Keratinocyte (primary cell): ENCODE data around the gene AFG1L. TPM values are rescaled to one million over a fixed set of nuclear protein-coding genes. Genes with fewer than 3 reads are reported as not detected.

Source experiments
- DNase-seq: peaks from one replicate; pipeline ENCODE4 v3.0.0-alpha.2; 2011; ENCODE audit warnings: low read depth, missing footprints, low spot score
- FAIRE-seq: peaks from 2 replicates; lab custom pipeline; 2011; peaks lifted over from hg19 to GRCh38; lab: Jason Lieb, UNC
- H2AFZ ChIP-seq: 2 replicates; pipeline ENCODE4 v1.6.0; 2012; ENCODE audit warnings: low read length, control low read depth, inconsistent platforms; ENCODE audit not compliant: control insufficient read depth
- H3K27ac ChIP-seq: 2 replicates; pipeline ENCODE4 v1.5.1; 2011; ENCODE audit warnings: low read length; ENCODE audit not compliant: control insufficient read depth, insufficient read depth
- H3K27me3 ChIP-seq: 3 replicates; pipeline ENCODE4 v1.6.0; 2011; ENCODE audit warnings: low read length; ENCODE audit not compliant: control insufficient read depth, insufficient read depth; ENCODE audit errors: extremely low read depth
- H3K36me3 ChIP-seq, 2 experiments: 2 replicates in 1 of 2; 3 replicates in 1 of 2; pipeline ENCODE4 v1.5.1; 2011; ENCODE audit warnings: low read length in 2 of 2, mild to moderate bottlenecking in 1 of 2; ENCODE audit not compliant: control insufficient read depth in 2 of 2, insufficient read depth in 2 of 2; ENCODE audit errors: extremely low read depth in 1 of 2
- H3K4me1 ChIP-seq: 3 replicates; pipeline ENCODE4 v1.5.1; 2011; ENCODE audit warnings: low read length; ENCODE audit not compliant: control insufficient read depth, insufficient read depth; ENCODE audit errors: extremely low read depth
- H3K4me2 ChIP-seq: 3 replicates; pipeline ENCODE4 v1.6.0; 2011; ENCODE audit warnings: low read depth, low read length; ENCODE audit not compliant: control insufficient read depth, insufficient read depth; ENCODE audit errors: extremely low read depth
- H3K4me3 ChIP-seq, 3 experiments: fragments of 200-600 bp in 1 of 3; sonication (generic) in 1 of 3; 2 replicates in 2 of 3; 3 replicates in 1 of 3; pipeline ENCODE4 v1.5.1; 2011 to 2016; ENCODE audit warnings: low read length in 3 of 3, mild to moderate bottlenecking in 3 of 3, control low read depth in 2 of 3, inconsistent platforms in 1 of 3, low read depth in 1 of 3, mixed read lengths in 1 of 3, mixed run types in 1 of 3, moderate library complexity in 1 of 3; ENCODE audit not compliant: control insufficient read depth in 2 of 3, insufficient read depth in 2 of 3; ENCODE audit errors: extremely low read depth in 1 of 3
- H3K79me2 ChIP-seq: 2 replicates; pipeline ENCODE4 v1.6.0; 2012; ENCODE audit warnings: low read length; ENCODE audit not compliant: control insufficient read depth, insufficient read depth
- H3K9ac ChIP-seq: 3 replicates; pipeline ENCODE4 v1.6.0; 2011; ENCODE audit warnings: low read length; ENCODE audit not compliant: control insufficient read depth, insufficient read depth; ENCODE audit errors: extremely low read depth
- H3K9me1 ChIP-seq: 3 replicates; pipeline ENCODE4 v1.6.0; 2011; ENCODE audit warnings: low read length; ENCODE audit not compliant: control insufficient read depth, insufficient read depth; ENCODE audit errors: extremely low read depth
- H3K9me3 ChIP-seq: 2 replicates; pipeline ENCODE4 v1.5.1; 2012; ENCODE audit warnings: low read depth, low read length; ENCODE audit not compliant: control insufficient read depth
- H4K20me1 ChIP-seq: 3 replicates; pipeline ENCODE4 v1.6.0; 2011; ENCODE audit warnings: low read length; ENCODE audit not compliant: control insufficient read depth, insufficient read depth; ENCODE audit errors: extremely low read depth
- EZH2 ChIP-seq: IDR thresholded peaks from one replicate; pipeline ENCODE4 v1.6.1; 2012; ENCODE audit warnings: inconsistent platforms, mild to moderate bottlenecking, low read length, moderate library complexity
- dilution Hi-C: fragments of 300-500 bp; cut with MboI; formaldehyde crosslinking; loops from one replicate; pipeline ENCODE4 v1.7.0; 2020; ENCODE audit warnings: low sequenced_read_pairs; ENCODE audit not compliant: extremely low pct_ligation_motif_present
- polyA plus RNA-seq, 5 experiments: library from polyadenylated mRNA; depleted of rRNA in 3 of 5; stranded (reverse) in 3 of 5; stranded (forward) in 1 of 5; unstranded in 1 of 5; fragments of >200 nt; gene quantifications; 1 replicate in 1 of 5; 2 replicates in 3 of 5; 3 replicates in 1 of 5; pipeline versions ENCODE4 v1.2.1 to v1.2.3, GENCODE V29; 2011 to 2012; ENCODE audit warnings: missing spikeins in 2 of 5, low read depth in 1 of 5, low replicate concordance in 1 of 5
- TF ChIP-seq, protein P1 (sequence below), 3 experiments: IDR thresholded peaks in 1 of 3; conservative IDR thresholded peaks in 1 of 3; optimal IDR thresholded peaks in 1 of 3; 2 replicates in 2 of 3; 3 replicates in 1 of 3; pipeline versions ENCODE3 to v1.5.1; 2011; ENCODE audit warnings: low read length in 3 of 3, mild to moderate bottlenecking in 3 of 3, moderate library complexity in 2 of 3, control low read depth in 1 of 3, inconsistent platforms in 1 of 3; ENCODE audit not compliant: insufficient read depth in 2 of 3; ENCODE audit errors: extremely low read depth in 1 of 3

Gene AFG1L
- polyA plus RNA-seq, 1 donor (not counting 4 experiments of a cell fraction or from before 2014, with no cell fraction given): 3.1 TPM

DNA sequence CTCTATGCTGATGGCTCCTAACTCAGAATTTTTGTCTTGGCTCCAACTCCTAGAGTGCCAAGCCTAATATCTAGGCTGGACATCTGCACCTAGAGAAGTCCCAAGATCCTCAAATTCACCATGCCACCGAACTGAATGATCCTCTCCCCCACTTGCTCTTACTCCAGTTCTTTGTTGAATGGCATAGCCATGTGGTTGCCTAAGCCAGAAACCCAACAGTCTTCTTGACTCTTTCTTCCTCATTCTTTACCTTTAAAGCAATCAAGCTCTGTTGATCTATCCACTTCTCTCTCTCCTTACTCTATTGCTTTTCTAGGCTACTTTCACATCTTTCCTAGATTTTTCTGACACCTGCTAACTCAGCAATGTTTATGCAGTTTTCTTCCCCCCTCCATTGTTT, 139.4 kb downstream of the AFG1L start:
- H3K27me3 ChIP-seq: no peaks in the 10 kb centered on the region
- peaks cover 19% of the 10 kb centered on the region for H3K4me1 ChIP-seq
- H3K9me1 ChIP-seq: peaks cover 2% of the 10 kb centered on the region
- no peaks in the 10 kb centered on the region for H4K20me1 ChIP-seq
- H2AFZ ChIP-seq: no peak overlapping the region
- no peaks in the 10 kb centered on the region for H3K36me3 ChIP-seq
- no peak overlapping the region for H3K4me2 ChIP-seq
- H3K4me3 ChIP-seq: no peak overlapping the region
- H3K9ac ChIP-seq: no peak overlapping the region
- TF ChIP-seq EZH2: no peak
- TF ChIP-seq, protein P1, sequence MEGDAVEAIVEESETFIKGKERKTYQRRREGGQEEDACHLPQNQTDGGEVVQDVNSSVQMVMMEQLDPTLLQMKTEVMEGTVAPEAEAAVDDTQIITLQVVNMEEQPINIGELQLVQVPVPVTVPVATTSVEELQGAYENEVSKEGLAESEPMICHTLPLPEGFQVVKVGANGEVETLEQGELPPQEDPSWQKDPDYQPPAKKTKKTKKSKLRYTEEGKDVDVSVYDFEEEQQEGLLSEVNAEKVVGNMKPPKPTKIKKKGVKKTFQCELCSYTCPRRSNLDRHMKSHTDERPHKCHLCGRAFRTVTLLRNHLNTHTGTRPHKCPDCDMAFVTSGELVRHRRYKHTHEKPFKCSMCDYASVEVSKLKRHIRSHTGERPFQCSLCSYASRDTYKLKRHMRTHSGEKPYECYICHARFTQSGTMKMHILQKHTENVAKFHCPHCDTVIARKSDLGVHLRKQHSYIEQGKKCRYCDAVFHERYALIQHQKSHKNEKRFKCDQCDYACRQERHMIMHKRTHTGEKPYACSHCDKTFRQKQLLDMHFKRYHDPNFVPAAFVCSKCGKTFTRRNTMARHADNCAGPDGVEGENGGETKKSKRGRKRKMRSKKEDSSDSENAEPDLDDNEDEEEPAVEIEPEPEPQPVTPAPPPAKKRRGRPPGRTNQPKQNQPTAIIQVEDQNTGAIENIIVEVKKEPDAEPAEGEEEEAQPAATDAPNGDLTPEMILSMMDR (optimal IDR thresholded peaks at IDR 0.05 in 1 of 3, IDR thresholded peaks at IDR 0.05 in 1 of 3, conservative IDR thresholded peaks at IDR 0.05 in 1 of 3; ENCODE audit: extremely low read depth in 1 of 3, insufficient read depth in 2 of 3, low read length in 3 of 3): no peak
- no peak for DNase-seq
- no peak overlapping the region for H3K27ac ChIP-seq
- no peaks in the 10 kb centered on the region for H3K9me3 ChIP-seq
- no peaks in the 10 kb centered on the region for H3K79me2 ChIP-seq
- dilution Hi-C loops: no loop called here
- no peak for FAIRE-seq

DNA sequence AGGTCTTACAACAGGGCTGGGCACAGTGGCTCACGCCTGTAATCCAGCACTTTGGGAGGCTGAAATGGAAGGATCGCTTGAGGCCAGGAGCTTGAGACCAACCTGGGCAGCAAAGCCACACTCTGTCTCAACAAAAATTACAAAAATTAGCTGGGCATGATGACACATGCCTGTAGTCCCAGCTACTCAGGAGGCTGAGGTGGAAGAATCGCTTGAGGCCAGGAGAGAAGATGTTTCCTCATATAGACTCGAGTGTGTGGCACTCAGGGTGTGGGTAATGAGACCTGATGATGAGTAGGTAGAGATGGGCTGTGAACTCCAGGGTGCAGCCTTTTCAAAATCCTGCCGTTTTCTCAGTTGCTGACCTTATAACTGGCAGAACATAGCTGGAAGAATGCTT, 140.5 kb downstream of the AFG1L start:
- H4K20me1 ChIP-seq: no peaks in the 10 kb centered on the region
- no peak overlapping the region for H3K4me2 ChIP-seq
- no peak overlapping the region for H3K9ac ChIP-seq
- no peaks in the 10 kb centered on the region for H3K9me3 ChIP-seq
- no peak for TF ChIP-seq EZH2
- TF ChIP-seq, protein P1 (optimal IDR thresholded peaks at IDR 0.05 in 1 of 3, IDR thresholded peaks at IDR 0.05 in 1 of 3, conservative IDR thresholded peaks at IDR 0.05 in 1 of 3; ENCODE audit: extremely low read depth in 1 of 3, insufficient read depth in 2 of 3, low read length in 3 of 3): no peak
- H3K27me3 ChIP-seq: no peaks in the 10 kb centered on the region
- peaks cover 19% of the 10 kb centered on the region for H3K4me1 ChIP-seq
- dilution Hi-C loops: no loop called here
- no peak overlapping the region for H3K4me3 ChIP-seq
- H3K9me1 ChIP-seq: peaks cover 2% of the 10 kb centered on the region
- no peak overlapping the region for H2AFZ ChIP-seq
- H3K79me2 ChIP-seq: no peaks in the 10 kb centered on the region
- no peaks in the 10 kb centered on the region for H3K36me3 ChIP-seq
- DNase-seq: peak; percentile 7
- no peak overlapping the region for H3K27ac ChIP-seq
- peak; percentile 59 for FAIRE-seq
